Hippocampal formation (tissue), 2 donors: ENCODE results near the gene TGM1.
"Not testable (repeated sequence)": the region's sequence is repeated elsewhere in the genome, so short reads cannot be mapped to it uniquely, and the experiment has no call there.

Experiments
- DNase-seq, 2 donors: peaks; one replicate each; lab custom pipeline; 2025; lab: John Stamatoyannopoulos, UW

Gene TGM1

GRCh38 chr14:24254630-24255392 lies 8.2 kb downstream of the TGM1 start:
- no peak for DNase-seq

- DNase-seq, result no peak
Measured at GRCh38 chr14:24253936-24254335, 9.0 kb downstream of the TGM1 start.

GRCh38 chr14:24252289-24253124 lies 10.5 kb downstream of the TGM1 start:
- DNase-seq, result no peak

GRCh38 chr14:24251880-24252288 lies 11.1 kb downstream of the TGM1 start:
- no peak for DNase-seq

GRCh38 chr14:24250354-24250753 lies 12.6 kb downstream of the TGM1 start:
- no peak for DNase-seq

- no peak for DNase-seq
Measured at GRCh38 chr14:24249230-24250021, 13.6 kb downstream of the TGM1 start.

GRCh38 chr14:24247422-24247821 lies 15.6 kb downstream of the TGM1 start:
- no peak for DNase-seq

GRCh38 chr14:24246765-24247212 lies 16.2 kb downstream of the TGM1 start:
- no peak for DNase-seq

GRCh38 chr14:24245350-24245749 lies 17.6 kb downstream of the TGM1 start:
- DNase-seq, result not testable (repeated sequence)

GRCh38 chr14:24243336-24243836 lies 19.6 kb downstream of the TGM1 start:
- DNase-seq, result no peak

- DNase-seq, result peak; percentile 97 to 99
Measured at GRCh38 chr14:24241829-24242443, 21.0 kb downstream of the TGM1 start.

- DNase-seq, result no peak
Measured at GRCh38 chr14:24240110-24240918, 22.7 kb downstream of the TGM1 start.

- DNase-seq, result no peak
Measured at GRCh38 chr14:24238527-24239037, 24.4 kb downstream of the TGM1 start.

- no peak for DNase-seq
Measured at GRCh38 chr14:24238123-24238522, 24.9 kb downstream of the TGM1 start.

- DNase-seq, result no peak
Measured at GRCh38 chr14:24237463-24237955, 25.5 kb downstream of the TGM1 start.

- no peak for DNase-seq
Measured at GRCh38 chr14:24236689-24237462, 26.1 kb downstream of the TGM1 start.

- no peak for DNase-seq
Measured at GRCh38 chr14:24235804-24236688, 26.9 kb downstream of the TGM1 start.
